ENCODE data around the gene RFFL.
"Not testable (repeated sequence)": the region's sequence is repeated elsewhere in the genome, so short reads cannot be mapped to it uniquely, and the experiment has no call there.

RFFL gene

DNA sequence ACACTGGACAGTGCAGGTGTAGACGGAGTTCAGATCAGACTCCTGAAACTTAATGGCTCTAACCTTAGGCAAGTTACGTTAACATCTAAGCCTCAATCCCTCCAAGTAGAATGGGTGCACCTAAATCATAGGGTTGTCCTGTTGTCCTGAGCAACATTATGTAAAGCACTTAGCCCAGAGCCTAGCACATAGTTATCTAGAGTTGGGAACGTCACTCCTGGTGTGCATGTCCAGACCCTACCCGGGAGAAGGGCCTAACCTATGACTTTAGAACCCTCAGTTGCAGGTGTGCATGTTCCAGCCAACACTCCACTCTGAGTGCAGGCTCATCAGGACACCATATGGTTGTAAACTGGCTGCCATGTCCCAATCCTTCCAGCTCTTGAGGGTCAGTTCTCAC lies 57.2 kb downstream of the RFFL start:
- DNase-seq (ENCODE audit: low spot score), result no peak

DNA sequence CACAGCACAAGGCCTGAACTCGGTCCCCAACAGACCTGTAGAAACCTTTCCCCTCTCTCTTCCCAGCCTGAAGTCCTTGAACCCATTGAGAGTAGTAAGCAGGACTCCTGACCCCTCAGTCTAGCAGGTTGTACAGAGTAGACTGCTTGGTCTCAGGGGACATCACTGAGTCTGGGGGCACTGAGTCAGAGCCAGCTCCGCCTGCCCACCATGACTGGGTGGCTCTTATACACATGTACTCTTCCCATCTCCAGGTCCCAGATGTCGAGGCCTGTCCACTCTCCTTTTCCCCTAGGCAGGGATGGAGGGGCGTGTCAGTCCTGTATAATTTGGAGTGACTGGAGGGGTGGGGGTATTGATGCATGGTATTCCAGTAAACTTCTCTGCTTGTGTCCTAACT lies 59.7 kb downstream of the RFFL start:
- DNase-seq (ENCODE audit: low spot score), result no peak

GRCh38 chr17:35002876-35003551 lies 60.5 kb downstream of the RFFL start:
- no peak for DNase-seq (ENCODE audit: low spot score)

DNA sequence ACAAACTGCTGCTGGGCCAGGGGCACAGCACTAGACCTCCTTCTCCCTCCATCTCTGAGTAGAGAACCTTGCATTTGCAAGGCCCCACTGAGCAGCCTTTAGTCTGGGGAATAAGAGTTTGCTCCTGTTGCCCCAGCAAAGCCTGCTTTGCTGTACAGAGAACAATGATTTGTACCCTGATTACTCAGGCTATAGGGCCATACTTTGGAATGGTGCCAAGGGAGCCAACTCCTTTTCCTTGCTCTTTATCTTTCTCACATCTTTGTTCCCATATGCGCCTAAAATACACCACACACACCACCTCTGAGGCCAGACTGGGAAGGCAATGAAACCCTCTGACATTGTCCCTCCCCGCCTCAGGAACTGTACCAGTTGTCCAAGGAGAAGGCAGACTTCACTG lies 62.0 kb downstream of the RFFL start:
- DNase-seq (ENCODE audit: low spot score), result no peak

GRCh38 chr17:35000965-35001364 lies 62.5 kb downstream of the RFFL start:
- not testable (repeated sequence) for DNase-seq (ENCODE audit: low spot score)

DNA sequence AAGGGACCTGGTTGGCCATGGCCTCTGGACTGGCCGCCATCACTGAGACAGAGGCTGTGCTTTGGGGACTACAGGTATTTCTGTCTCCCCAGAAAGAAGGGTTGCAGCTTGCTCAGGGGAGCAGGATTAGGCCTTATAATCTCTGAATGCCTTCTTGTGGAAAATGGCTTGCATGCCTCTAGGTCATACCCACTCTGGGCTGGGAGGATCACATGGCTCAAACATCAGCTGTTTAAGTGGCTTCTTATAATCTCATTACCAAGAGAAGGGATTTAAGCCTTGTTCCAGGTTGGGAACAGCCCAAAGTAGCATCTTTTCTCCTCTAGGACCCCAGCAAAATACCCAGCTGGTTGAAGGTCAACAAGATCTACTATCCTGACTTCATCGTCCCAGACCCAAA lies 64.1 kb downstream of the RFFL start:
- no peak for DNase-seq (ENCODE audit: low spot score)

GRCh38 chr17:34998205-34998604 lies 65.3 kb downstream of the RFFL start:
- DNase-seq (ENCODE audit: low spot score), result peak; percentile 70

DNA sequence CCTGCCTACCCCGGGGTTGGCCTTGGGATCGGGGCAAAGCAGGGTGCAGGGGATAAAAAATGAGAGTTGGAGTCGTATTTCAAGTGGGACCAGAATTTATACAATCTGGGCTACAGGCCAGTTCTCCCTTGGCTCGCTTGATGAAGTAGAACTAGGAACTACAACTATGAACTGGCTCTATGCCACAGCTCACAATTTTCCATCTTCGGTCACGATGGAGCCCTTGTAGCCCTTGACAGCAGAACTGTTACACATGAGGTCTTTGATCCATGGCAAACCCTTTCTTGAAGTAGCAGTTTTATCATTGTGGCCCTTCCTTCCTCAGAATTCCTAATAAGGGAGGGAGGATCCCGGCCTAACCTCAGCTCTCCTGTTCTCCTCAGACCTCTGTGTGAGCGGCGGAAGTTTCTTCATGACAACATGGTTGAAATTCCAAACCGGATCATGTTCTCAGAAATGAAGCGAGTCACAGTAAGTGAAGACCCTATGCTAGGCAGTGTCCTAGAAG lies 66.1 kb downstream of the RFFL start:
- DNase-seq (ENCODE audit: low spot score), result no peak

- DNase-seq (ENCODE audit: low spot score), result no peak
Measured at GRCh38 chr17:34996422-34997285, 66.9 kb downstream of the RFFL start.

GRCh38 chr17:34993031-34993430 lies 70.5 kb downstream of the RFFL start:
- no peak for DNase-seq (ENCODE audit: low spot score)

GRCh38 chr17:34991606-34992005 lies 71.9 kb downstream of the RFFL start:
- DNase-seq (ENCODE audit: low spot score), result no peak

DNA sequence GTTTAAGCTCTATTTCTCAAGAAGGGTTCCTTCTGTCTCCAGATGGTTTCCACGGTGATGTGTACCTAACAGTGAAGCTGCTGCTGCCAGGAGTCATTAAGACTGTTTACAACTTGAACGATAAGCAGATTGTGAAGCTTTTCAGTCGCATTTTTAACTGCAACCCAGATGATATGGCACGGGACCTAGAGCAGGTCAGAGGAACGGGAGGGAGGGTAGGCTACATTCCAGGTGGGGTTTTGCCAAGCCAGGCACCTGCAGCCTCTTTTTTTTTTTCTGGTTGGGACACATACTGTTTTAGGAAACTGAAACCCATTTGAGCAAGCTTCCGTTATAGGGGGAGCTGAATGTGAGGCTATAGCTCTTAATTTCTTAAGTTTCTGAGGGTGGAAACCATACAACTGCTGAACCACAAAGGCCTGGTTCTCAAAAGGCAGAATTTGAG lies 72.6 kb downstream of the RFFL start:
- DNase-seq (ENCODE audit: low spot score), result no peak

DNA sequence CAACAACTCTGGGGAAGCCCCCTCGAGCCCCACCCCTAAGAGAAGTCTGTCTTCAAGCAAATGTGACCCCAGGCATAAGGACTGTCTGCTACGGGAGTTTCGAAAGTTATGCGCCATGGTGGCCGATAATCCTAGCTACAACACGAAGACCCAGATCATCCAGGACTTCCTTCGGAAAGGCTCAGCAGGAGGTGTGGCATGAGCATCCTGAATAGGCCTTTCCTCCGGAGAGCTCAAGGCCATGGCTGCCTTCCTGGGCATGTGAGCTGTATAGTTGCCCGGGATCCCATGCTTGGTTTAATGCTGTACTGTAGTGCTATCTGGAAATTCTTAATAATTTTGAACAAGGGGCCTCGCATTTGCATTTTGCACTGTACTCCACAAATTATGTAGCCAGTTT lies 74.0 kb downstream of the RFFL start:
- no peak for DNase-seq (ENCODE audit: low spot score)

DNA sequence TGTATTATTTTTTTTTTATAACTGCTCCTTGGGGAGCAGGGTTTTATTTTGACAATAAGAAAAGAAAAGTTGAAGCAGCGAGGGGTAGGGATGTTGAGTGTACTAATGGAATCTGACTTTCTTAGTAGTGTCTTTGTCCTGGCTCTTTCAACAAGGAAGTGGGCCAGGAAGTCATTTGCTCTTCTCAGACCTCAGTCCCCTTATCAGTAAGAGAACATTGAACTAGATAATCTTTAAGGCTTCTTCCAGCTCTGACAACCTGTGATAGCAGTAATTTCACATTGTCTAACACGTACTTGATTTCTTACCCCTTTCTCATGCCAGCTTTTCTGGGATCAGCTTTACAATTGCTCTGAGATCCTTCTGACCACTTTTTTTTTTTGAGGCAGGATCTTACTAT lies 74.9 kb downstream of the RFFL start:
- DNase-seq (ENCODE audit: low spot score), result no peak

GRCh38 chr17:34987232-34987631 lies 76.3 kb downstream of the RFFL start:
- no peak for DNase-seq (ENCODE audit: low spot score)

DNA sequence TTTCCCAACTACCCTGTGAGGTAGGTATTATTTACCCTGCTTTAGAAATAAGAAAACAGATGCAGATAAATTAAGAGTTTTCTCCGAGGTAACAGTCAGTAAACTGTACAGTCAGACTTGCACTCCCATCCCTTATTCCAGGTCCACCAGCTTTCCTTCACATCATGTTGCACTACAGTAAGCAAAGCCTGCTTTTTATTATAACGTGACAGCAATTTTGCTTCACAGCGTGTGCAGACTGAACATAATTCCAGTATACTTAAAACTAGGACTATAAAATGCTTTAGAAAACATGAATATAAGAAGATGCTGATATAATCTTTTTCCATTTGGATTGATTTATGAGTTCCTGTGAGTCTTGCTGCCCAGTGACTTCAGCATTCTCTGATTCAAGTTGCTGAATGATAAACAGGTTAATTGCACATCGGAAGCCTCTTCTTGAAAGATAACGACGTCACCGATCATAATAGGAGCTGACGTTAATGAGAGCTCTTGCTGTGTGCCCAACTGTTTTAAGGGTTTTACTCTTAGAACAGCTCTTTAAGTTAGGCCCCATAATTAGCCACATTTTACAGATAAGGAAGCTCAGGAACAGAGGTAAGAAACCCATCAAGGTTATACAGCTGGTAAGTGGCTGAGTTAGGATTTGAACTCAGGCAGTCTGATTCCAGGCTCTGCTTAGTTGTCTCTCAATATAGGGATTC lies 81.8 kb downstream of the RFFL start:
- DNase-seq (ENCODE audit: low spot score), result no peak

DNA sequence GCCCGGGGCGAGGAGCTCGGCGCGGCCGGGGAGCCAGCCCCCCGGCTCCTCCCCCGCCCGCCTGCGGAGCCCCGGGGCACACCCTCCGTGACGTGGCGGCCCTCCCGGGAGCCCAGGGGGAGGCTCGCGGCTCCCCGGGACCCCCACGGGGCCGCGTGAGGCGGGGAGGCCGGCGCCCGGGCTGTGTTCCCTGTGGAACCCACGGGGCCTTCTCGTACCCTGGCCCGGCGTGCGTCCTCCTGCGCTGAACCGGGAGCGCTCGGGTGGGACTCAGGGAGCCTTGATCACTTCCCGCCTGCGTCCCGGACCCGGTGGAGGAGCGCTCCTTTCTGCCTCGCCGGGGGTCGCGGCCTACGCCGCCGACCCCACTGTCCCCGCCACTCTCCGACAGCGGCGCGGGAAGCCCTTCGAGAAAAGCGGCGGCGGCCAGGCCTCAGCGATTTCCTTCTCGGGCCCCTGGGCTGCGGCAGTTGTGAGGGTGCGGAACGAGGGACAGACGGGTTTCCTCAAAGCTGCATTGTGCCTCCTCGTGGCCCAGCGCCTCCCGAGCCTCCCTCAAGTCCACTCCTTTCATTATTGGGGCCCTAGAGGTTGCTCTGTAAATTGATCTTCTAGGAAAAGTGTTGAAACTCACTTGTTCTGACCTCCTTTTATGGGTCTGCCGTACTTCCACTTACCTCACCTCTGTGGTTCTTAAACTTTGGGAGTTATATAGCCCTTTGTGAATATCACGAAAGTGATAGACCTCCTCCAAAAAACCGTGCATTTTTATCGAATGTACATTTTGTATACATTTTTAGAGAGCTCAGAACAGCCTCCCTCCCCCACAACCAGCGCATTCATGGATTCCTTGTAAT lies 82.6 kb downstream of the RFFL start:
- peak; percentile 82 for DNase-seq (ENCODE audit: low spot score)

- DNase-seq (ENCODE audit: low spot score), result peak; percentile 89
Measured at GRCh38 chr17:34980353-34980680, 83.2 kb downstream of the RFFL start, which contains the start of gene LIG3. Gene LIG3, plus strand, starts transcription at chr17:34980512. Its CDS starts 2,494 bp downstream, at chr17:34983006.

DNA sequence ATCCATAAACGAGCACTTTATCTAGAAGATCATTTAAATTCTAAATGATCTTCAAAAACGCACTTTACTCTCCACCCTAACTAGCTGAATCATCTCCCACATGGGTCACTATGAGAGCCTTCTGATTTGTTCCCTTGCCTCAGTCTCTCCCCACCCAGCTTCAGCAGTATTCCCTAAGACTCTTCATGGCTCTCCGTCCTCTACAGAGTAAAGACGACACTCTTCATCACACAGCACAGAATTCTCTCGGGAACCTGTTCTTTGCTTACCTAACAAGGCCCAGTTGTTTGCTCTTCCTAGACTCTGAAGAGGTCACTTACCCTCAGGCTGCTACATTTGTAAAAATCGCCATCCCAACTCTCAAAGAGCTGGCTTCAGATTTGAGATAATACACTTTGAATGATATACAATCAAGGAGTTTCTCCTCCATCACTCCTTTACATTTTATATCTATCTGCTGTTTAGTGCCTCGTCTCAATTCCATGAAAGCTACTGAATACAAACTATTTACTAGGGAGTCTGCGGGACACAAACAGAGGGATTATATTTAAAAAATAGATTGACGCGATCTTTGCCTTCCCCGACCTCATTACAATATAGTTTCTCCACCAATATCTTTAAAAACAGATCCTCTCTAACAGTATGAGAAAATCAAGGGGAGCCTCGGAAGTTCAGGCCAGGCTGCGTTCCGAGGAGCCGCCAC lies 83.7 kb downstream of the RFFL start:
- no peak for DNase-seq (ENCODE audit: low spot score)

GRCh38 chr17:34979153-34979552 lies 84.4 kb downstream of the RFFL start:
- DNase-seq (ENCODE audit: low spot score), result no peak
